CD4-positive, alpha-beta T cell treated with Interferon gamma for 1 hour (primary cell): ENCODE data around the gene ZNF644.
"Not testable (repeated sequence)": the region's sequence is repeated elsewhere in the genome, so short reads cannot be mapped to it uniquely, and the experiment has no call there.

Experiments used
- DNase-seq: peaks from one replicate; pipeline ENCODE4 v3.0.0-alpha.2; 2020

ZNF644 gene

DNA sequence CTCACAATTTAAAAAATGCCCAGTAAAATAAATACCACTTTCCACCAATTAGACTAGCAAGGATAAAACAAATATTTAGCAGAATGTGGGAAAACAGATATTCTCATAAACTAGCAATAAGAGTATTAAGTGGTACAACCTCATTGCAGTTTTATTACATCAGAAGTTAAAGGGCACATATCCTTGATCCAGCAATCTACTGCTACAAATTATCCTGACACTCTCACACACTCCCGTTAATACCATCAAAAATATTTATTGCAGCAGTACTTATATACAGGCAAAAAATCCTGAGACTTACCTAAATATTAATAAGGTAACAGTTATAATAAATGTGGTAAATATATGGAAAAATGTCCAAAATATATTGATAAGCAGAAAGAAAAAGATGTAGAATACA is 44.3 kb downstream of the ZNF644 start:
- DNase-seq, result no peak

DNA sequence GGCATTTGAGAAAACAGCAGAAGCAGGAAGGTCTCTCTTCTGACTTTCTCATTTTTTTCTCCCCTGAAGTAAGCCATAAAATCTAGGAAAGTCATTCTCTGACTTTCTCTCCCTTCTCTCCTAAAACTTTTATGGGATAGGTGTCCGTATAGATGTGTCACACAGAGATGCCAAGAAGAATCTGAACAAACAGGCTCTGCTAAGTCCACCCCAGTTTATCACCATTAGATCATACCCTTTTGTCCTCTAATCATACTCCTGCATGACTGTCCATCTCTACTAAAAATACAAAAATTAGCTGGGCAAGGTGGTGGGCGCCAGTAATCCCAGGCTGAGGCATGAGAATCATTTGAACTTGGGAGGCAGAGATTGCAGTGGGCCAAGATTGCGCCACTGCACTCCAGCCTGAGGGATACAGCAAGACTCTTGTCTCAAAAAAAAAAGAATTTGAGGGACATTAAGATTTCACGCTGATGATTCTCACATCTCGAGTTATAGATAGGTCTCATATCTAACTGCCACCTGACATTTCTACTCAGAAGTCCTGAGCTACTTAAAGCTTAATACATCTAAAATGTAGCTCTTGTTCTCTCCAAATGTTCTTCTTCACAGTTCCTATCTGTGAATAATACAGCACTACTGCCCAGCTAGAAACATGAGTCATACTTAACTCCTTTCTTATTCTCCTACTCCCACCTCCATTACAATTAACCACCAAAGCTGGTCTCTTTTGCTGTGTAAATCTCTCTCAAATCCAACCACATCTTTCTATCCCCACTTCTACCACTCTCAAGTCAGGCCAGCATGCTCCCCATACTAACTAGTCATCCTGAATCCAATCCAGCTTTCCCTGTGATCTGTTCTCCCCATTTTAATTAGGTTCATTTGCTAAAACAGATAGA is 47.7 kb downstream of the ZNF644 start:
- DNase-seq, result no peak

DNA sequence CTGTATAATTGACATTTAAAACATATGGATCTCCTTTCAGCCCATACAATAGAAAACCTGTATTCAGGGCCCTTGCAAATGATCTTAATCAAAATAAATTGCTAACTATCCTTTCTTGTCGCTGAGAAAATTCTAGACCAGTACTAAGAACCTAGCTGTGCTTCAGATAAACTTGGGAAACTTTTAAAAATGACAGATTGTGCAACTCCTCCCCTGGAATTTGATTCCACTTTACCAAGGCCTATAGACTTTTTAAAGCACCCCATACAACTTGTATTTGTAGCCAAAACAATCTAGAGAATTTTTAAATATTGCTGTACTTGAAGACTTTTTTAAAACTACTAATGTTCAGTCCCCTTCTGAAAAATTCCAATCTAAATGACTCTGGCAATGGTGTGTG is 51.6 kb downstream of the ZNF644 start:
- no peak for DNase-seq

DNA sequence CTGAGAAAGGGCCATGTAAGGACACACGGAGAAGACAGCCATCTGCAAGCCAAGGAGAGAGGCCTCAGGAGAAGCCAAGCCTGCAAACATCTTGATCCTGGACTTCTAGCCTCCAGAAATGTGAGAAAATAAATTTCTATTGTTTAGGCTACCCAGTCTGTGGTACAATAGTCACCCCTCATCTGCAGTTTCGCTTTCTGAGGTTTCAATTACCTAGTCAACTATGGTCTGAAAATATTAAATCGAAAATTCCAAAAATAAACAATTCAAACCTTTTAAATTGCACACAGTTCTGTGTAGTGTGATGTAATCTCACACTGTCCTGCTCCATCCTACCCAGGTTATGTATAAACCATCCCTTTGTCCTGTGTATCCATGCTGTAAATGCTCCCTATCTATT is 52.6 kb downstream of the ZNF644 start:
- no peak for DNase-seq

DNA sequence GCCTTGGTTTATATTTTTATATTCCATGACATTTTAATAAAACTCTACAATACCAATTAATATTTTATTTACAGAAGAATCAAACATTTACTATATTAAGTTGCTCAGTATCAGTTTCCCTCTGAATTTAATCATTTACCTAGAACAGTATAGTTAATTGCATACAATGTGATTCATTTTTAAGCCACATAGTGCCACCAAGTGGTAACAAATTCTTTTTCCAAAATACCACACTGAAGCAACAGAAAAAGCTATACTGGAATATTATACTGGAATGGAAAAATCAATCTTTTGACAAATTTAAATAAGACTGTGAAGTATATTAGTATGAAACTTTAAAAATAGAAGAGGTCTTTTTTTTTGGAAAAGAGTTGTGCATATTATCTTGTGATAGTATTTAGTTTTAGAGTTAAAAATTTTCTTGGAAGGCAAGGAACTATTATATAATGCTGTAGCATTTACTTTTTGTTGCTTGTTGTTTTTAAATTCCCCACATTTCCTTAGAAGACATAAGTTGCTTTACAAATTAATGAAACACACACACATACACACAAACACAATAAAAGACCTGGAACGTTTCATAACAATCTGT is 57.3 kb downstream of the ZNF644 start:
- no peak for DNase-seq

DNA sequence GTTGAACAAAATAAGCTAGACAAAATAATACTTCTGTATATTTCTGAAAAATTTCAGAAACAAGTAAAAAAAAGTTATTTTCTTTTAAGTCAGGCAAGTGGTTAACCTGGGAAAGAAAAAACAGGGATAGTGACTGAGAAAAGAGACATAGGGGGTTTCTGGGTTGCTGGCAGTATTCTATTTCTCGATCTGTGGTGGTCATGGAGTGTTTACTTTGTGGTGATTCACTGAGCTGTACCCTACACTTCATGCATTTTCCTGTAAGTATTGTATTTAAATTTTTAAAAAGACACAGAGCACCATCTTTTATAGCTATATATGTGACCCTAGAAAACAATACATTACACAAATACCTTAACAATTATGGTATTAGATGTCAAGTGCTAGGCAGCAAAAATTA is 58.2 kb downstream of the ZNF644 start:
- no peak for DNase-seq

DNA sequence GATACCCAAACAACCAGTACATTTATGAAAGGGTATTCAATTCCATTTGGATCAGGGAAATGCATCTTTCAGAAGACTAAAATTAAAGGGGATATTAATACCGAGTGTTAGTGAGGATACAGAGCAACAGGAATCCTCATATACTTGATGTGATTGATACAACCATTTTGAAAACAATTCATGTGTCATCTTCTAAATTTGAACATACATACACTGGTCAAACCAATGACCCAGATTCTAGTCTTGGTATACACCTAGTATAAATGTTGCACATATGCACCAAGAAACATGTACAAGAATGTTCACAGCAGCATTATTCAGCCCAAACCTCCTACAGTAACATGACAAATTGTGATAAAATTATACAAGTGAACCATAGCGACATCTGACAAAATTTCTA is 58.6 kb downstream of the ZNF644 start:
- DNase-seq, result no peak

DNA sequence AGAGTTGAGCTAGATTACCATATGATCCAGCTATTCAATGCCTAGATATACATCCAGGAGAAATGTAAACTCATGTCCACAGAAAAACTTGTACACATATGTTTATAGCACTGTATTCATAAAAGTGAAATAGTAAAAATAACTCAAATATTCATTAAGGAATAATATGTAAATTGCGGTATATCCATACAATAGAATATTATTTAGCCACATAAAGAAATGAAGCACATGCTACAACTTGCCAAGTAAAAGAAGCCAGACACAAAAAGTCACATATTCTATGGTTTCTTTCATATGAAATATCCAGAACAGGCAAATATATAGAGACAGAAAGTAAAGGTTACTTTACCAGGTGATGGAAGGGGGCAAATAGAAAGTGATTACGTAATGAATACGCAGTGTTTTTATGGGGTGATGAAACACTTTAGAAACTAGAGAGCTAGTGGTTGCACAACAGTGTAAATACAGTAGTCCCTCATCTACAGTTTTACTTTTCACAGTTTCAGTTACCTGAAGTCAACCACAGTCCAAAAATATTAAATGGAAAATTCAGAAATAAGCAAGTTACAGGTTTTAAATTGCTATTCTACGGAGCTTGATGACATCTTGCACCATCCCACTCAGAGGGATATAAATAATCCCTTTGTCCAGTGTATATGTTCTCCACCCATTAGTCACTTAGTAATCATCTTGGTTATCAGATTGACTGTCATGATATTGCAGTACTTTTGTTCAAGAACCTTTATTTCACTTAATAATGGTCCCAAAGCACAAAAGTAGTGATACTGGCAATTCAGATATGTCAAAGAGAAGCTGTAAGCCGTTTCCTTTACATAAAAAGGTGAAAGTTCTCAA is 62.3 kb downstream of the ZNF644 start:
- DNase-seq, result no peak

DNA sequence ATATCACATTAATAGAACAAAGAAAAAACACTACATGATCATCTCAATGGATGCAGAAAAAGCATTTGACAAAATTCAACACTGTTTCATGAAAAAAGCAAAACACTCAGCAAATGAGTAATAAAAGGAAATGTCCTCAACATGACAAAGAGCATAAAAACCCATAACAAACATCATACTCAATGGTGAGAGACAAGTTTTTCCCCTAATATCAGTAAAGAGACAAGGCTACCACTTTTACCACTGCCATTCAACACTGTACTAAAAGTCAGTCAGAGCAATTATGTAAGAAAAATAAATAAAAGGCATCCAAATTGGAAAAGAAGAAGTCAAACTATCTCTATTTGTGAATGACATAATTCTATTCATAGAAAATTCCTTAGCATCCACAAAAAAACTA is 64.3 kb downstream of the ZNF644 start:
- no peak for DNase-seq

DNA sequence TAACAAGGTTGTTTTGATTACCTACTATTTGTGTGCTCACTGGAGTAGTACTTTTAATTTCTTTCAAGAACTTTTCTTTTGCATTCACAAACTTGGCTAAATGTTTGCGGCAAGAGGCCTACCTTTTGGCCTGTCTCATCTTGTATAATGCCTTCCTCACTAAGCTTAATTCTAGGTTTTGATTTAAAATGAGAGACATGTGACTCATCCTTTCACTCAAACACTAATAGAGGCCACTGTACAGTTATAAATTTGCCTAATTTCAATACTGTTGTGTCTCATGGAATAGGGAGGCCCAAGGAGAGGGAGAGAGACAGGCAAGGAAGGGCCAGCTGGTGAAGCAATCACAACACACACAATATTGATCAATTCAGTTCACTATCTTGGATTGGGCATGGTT is 66.1 kb downstream of the ZNF644 start:
- DNase-seq, result no peak

DNA sequence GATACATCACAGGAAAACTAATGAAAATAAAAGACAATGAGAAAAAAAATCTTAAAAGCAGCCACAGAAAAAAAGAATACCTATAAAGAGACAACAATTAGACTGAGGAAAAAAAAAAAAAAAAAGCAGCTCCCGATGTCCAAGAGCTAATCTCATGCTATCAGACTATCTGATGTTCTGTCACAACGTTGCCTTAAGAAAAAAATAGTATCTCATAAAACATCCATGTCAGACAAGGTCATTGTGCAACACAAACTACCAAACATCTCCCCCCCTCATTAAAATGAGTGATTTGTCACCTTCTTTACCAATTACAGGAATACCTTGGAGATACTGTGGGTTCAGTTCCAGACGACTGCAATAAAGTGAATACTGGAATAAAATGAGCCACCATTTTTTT is 68.9 kb downstream of the ZNF644 start:
- no peak for DNase-seq

DNA sequence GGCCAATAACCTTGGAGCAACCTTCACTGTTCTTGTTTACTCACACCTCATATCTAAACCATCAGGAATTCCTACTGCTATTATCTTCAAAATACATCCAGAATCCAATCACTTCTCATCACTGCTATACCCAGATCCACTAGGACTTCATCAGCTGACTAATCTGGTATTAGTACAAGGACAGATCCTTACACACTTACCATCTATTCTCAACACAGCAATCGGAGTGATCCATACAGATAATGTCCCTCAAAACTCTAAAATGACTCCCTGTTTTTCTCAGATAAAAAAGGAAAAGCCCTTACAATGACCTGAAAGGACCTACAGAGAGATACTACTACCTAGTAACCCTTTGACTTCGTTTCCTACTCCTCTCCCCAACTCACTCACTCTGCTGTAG is 70.8 kb downstream of the ZNF644 start:
- no peak for DNase-seq

DNA sequence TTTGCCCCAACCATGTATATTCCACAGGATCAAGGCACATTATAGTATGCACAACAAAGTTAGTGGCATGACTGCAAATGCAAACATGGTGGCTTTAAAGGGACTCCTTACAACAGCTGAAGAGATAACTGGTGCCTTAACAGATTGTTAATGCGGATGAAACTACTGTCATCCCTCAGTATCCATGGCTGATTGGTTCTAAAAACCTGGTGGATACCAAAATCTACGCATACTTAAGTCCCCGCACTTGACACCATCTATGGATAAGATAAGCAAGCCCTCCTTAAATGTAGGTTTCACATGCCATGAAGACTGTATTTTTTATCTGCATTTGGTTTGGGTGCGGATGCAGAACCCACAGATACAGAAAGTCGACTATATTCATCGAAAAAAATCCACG is 73.5 kb downstream of the ZNF644 start:
- no peak for DNase-seq

DNA sequence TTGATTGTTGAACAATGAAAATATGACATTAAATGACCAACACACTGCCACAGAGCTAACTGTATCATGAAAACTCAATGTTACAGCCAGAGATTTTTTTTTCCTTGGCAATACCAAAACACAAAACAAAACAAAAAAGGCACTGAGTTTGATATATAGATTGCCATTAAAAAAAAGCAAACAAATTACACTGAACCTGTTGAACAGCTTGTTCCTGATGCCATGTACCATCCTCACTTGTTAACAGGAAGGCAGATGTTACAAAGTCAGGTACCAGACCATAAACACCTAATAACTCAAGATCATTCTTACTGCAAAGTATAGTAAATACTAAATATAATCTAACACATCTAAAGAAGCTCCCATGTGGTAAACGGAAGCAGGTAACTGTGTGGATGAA is 75.2 kb downstream of the ZNF644 start:
- DNase-seq, result no peak

DNA sequence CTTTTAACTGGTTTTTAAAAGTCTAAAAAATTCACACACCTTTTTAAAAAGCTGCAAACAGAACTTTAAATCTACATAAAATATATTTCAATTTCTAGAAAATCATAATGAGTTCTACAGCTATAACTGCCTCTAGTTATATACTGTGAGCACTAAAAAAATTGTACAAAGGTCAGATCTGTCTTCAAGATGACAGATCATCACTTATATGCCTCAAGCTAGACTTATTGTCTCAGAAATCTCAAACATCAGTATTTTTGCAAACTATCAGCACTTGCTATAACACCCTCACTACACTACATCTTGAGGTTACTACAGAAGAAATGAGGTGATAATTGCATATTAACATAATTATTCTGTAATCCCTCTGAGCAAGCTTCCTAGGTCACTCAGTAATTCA is 76.5 kb downstream of the ZNF644 start:
- no peak for DNase-seq

DNA sequence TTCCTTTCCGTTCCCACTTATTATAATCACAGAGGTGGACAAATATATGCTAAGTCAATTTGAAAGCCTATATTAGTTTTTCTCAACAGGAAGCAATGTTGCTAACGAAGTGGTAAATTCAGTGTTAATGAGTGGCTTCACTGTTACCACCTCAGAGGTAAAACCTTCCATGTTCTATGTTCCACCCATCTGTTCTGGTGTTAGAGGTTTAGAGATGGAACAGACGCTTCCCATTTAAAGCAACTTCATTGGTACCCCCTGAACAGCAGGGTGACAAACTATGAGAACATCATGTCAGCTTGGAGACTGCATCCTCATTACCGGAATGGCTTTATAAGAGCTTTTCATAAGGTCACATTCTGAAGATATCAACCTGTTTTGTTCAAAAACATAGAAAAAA is 77.9 kb downstream of the ZNF644 start:
- DNase-seq, result no peak

DNA sequence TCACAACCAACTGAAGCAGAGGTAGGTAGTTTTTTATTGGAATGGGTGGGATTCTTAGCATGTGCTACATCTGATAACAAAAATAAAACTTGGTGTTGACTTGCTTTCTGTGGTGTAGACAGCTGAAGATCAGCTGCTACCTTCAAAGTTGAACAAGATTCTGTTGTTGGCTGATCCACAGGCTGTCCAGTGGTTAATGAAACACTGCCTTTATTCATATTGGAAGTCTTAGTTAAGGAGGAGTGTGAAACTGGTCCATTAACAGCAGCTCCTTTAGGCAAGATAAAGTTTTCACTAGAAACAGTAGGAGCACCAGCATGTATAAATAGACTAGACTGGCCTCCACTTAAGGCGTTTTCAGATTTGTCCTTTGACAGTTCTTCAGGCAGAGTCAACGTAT is 81.1 kb downstream of the ZNF644 start:
- DNase-seq, result no peak

DNA sequence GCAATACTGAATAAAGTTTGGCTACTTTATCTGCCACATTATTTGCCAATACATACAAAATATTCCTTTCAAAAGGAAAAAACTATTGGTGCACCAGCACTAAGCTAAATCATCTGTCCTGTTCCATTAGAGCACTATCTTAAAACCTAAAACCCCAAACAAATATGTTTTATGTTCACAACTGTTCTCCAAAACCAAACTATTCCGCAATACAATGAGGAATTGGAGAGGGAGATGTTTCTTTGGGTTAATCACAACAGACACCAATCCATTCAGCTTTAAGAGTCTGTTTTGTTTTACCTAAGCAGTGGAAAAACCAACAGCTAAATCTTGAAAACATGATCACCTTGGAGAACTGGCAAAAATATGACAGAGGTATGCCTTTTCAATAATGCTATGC is 85.1 kb downstream of the ZNF644 start:
- DNase-seq, result no peak

DNA sequence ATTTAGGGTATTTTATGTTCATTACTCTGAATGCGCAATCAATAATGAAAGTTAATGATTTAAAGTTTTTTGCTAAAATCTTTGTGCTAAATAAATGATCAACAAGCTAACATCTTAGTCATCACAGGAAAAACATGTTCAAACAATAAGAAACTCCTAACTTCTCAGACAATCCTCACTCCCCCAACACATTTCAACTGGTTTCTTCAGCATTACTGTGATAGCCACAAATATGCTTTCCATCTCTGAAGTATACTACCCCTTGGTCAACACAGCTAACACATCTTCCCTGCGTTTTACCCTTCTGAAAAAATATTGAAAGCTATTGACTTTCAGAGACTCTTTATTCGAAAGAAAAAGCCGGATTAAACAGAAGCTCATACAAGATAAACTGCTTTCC is 85.8 kb downstream of the ZNF644 start:
- no peak for DNase-seq

DNA sequence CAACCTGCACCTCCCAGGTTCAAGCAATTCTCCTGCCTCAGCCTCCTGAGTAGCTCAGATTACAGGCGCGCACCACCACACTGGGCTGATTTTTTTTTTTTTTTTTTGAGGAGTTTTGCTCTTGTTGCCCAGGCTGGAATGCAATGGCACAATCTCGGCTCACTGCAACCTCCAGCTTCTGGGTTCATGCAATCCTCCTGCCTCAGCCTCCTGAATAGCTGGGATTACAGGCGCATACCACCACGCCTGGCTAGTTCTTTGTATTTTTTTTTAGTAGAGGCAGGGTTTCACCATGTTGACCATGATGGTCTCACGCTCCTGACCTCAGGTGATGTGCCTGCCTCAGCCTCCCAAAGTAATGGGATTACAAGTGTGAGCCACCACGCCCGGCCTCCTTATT is 93.6 kb downstream of the ZNF644 start:
- not testable (repeated sequence) for DNase-seq

DNA sequence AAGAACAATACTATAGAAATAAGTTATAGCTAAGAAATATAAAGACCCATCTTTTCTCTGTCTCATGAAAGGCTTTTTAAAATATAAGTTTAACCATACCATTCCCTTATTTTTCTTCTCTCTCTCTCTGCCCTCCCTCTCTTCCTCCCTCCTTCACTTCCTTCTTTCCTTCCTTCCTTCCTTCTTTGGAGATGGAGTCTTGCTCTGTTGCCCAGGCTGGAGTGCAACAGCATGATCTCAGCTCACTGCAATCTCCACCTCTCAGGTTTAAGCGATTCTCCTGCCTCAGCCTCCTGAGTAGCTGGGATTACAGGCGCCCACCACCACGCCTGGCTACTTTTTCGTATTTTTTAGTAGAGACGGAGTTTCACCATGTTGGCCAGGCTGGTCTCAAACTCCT is 94.2 kb downstream of the ZNF644 start:
- not testable (repeated sequence) for DNase-seq

DNA sequence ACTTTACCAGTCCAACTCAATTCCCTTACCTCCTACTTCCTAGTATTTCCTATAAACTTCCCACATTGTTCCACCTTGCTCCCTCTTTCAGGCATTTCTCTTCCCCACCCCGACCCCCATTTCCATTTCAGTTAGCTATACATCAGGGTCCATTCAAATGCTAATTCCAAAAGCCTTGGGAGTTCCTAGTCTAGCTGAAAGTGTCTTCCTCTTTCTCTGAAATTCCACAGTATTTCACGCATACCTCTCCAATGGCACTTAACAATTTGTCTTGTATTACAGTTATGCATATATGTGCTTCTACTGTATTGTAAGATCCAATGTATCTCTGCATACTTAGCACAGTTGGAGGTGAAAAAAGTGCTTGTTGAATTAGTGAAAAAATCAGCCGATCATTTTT is 94.9 kb downstream of the ZNF644 start:
- no peak for DNase-seq

DNA sequence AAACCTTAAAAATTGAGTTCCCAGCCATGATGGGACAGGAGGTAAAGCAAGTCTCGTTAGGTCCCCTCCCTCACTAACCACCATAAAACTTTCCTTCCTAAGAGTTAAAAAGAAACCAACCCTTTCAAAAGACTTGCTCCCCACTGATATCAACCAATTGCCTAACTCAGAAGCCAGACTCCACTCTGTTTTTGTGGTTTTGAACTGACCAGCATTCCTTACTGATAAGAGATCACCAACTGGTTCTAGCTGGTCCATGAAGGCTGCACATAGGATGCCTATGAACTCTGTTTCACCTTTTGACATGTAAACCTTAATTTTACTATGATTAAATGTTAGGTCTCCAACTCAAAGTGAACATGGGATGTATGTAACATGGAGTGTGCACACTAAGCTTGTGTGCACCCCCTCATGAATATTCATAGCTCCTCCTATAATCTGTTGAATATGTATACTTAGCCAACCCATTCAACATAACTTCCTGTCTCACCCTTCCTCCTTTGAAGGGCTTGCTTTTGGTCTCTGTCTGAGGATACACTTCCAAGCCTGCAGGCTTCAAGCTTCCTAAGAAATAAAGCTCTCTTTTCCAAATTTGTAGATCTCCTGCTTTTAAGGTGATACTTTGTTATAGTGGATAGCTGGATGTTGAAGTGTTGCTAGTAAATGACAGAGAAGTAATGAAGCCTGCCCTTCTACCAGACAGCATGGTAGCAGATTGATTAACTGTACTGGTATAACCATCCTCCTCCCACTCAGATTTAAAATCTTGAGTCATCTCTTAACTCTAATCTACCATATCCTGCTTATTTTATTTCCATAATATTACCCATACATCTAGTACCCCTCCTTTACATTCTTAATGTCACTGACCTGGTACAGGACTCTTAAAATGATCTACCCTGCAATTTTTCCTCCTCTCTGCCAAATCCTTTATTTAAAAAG is 95.6 kb downstream of the ZNF644 start:
- no peak for DNase-seq
